GM21390 (cell line): Measurements from ENCODE around the gene THAP5.

Experiments
- ATAC-seq: cut with Tn5 transposase; IDR thresholded peaks from one replicate; pipeline ENCODE4 v1.9.1; 2021; ENCODE audit not compliant: unreplicated experiment

THAP5 gene

GRCh38 chr7:108535744-108536143, 33.8 kb downstream of the THAP5 start:
- no peak for ATAC-seq

DNA sequence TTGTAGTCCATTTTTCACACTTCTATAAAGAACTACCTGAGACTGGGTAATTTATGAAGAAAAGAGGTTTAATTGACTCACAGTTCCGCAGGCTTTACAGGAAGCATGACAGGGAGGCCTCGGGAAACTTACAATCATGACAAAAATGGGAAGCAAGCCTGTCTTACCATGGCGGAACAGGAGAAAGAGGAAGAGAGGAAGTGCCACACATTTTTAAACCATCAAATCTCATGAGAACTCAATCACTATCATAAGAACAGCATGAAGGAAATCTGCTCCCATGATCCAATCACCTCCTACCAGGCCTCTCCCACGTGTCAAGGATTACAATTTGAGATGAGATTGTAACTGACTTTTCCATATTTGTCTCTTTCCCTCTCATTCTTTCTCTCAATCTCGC, 34.2 kb downstream of the THAP5 start:
- ATAC-seq: no peak

DNA sequence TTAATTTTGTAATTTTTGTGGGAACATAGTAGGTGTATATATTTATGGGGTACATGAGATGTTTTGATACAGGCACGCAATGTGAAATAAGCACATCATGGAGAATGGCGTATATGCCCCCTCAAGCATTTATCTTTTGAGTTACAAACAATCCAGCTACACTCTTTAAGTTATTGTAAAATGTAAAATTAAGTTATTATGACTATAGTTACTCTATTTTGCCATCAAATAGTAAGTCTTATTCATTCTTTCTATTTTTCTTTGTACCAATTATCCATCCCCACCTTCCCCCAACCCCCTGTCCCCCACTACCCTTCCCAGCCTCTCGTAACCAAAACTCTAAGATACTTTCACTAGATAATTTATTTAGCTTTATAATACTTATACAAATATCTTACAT, 35.8 kb downstream of the THAP5 start:
- ATAC-seq: no peak

- no peak for ATAC-seq
Measured at GRCh38 chr7:108529341-108529740, 40.2 kb downstream of the THAP5 start.

GRCh38 chr7:108528183-108528712, 41.3 kb downstream of the THAP5 start:
- no peak for ATAC-seq

DNA sequence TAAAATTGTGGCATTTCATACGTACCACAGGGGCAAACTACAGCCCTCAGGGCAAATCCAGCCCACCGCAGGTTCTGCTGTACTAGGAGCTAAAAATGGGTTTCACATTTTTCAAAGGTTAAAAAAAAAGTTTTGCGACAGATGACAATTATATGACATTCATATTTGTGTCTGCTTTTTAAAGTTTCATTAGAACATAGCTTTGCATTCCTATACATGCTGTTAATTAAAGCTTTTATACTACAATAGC, 42.8 kb downstream of the THAP5 start:
- ATAC-seq: no peak

GRCh38 chr7:108525985-108526767, 43.3 kb downstream of the THAP5 start, which contains the start of gene PNPLA8:
TSS of gene PNPLA8 (minus strand) at chr7:108526135. CDS start at chr7:108515491, 10,644 bp downstream.
- ATAC-seq: peak; percentile 93

- ATAC-seq: peak; percentile 52
Measured at GRCh38 chr7:108525327-108525984, 44.0 kb downstream of the THAP5 start.

GRCh38 chr7:108522780-108523179, 46.7 kb downstream of the THAP5 start:
- ATAC-seq: no peak

GRCh38 chr7:108517951-108518350, 51.6 kb downstream of the THAP5 start:
- no peak for ATAC-seq

DNA sequence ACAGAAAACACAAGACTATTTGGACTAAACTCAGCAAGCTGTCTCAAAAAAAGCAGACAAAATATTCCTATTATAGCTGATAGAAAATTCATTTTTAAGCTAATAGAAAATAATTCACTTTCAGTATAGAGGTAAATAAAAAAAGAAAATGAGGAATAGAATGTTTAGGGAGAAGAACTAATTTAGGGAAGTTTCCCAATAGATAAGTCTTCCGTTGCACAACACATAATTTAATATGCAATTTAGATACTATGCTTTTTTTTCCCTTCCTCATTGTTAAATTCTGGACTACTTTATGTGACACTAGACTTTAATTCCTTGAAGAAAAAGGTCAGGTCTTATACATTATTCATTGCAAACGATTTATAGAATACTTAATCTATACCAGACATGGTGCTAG, 53.9 kb downstream of the THAP5 start:
- no peak for ATAC-seq

DNA sequence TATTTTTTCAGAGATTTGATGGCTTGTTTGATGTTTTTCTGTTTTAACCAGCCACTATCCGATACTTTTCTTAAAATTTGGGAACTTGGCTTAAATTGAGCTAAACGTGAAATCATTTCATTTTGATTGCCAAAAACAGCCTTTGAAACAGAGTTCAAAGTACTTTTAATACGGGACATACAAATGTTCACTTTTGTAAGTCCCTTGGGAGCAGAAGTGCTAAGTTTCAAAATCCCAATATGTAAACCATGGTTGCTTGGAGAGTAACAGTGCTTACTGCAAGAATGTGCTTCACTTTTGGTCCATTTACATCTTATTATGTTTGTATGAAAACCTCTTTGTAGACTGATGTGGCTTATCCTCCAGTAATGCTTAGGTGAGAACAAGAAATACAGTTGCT, 54.5 kb downstream of the THAP5 start:
- no peak for ATAC-seq
